Cerebellar nuclear complex (tissue), 1 donor: ENCODE results near the gene RAP2B.
"Not testable (repeated sequence)": the region's sequence is repeated elsewhere in the genome, so short reads cannot be mapped to it uniquely, and the experiment has no call there.

Experiments used
- DNase-seq, 2 experiments: peaks; one replicate each; lab custom pipeline; 2025; lab: John Stamatoyannopoulos, UW

RAP2B gene

DNA sequence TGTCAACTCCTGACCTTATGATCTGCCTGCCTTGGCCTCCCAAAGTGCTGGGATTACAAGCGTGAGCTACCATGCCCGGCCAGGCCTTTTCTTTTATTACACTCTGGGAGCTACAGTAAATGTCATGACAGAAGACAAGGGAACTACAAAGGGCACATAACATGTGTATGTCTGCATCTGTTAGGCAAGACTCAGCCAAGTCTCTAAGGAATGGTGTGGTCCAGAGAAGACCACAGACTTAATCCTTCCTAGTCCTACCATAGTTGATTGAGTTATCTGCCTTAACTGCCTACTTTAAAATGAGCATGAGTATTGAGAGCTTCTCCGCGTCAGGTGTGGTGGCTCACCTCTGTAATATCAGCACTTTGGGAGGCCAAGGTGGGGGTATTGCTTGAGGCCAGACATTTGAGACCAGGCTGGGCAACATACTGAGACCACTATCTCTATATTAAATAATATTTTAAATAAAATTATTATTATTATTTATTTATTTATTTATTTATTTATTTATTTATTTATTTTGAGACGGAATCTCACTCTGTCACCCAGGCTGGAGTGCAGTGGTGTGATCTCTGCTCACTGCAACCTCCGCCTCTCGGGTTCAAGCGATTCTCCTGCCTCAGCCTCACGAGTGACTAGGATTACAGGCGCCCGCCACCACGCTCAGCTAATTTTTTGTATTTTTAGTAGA lies 31.9 kb downstream of the RAP2B start:
- not testable (repeated sequence) for DNase-seq

DNA sequence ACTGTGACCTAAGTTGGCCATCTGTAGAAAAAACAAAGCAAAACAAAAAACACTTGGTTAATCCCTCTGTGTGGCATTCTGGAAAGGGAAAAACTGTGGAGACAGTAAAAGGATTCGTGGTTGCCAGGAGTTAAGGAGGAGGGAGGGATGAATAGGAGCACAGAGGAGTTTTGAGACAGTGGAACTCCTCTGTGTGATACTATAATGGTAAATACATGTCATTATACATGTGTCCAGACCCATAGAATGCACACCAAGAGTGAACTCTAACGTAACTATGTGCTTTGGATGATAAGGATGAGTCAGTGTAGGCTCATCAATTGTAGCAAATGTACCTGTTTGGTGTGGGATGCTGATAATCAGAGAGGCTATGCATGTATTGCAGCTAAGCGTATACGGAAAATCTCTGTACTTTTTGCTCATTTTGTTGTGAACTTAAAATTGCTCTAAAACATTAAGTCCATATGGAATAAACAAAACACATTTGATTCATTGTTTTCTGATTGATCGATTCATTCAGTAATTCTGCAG lies 33.4 kb downstream of the RAP2B start:
- DNase-seq = no peak

DNA sequence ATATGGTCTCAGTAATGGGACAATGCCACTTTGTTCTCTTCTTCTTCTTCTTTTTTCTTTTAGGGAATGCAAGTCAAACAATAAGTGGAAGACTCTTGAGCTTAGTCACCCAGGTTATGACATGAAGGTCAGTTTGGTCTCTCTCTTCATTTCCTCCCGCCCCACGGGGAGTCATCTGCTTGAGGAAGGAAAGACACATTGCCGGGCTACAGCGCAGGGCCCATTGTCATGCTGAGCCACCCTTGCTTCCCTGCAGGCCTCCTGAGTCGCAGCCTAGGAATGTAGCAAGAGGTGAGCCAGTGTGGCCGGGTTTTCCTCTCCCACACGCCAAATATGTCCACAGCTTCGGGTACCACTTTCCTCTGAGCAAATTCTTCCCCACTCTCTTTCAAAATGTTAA lies 47.6 kb downstream of the RAP2B start:
- no peak for DNase-seq

DNA sequence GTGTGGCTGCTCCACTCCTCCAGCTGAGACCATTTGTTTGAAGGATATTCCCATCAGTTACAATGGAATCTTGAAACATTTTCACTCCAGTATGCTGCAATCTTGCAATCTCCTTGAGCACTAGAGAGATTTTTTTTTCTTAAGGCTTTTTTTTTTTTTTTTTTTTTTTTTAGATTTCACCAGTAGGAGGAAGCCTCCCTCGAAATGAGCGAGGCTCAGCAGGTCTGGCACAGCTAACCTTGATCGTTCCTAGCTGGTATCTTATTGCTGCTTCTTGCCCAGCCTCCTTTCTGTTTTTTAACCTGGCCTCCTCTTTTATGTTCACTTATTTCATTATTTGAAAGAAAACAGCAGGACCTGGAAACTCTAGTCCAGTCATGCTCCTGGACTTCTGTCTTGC lies 48.1 kb downstream of the RAP2B start:
- DNase-seq = no peak

DNA sequence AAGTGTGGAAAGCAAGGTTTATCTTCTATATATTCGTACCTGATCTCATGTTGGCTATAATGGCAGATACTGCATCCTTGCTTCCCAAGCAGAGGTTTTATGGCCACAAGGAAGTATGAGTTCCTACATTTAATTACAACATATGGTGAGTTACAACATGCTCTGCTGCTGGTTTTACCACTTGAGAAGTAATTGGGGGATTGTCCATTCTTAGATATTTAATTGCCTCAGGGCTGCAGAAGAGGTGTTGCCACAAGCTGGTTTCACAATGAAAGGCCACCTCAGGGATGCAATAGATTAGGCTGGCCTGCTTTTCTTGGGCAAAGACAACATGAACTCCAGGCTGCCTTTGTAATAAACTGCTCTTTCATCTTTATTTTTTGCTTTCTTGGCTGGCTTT lies 48.6 kb downstream of the RAP2B start:
- no peak for DNase-seq

DNA sequence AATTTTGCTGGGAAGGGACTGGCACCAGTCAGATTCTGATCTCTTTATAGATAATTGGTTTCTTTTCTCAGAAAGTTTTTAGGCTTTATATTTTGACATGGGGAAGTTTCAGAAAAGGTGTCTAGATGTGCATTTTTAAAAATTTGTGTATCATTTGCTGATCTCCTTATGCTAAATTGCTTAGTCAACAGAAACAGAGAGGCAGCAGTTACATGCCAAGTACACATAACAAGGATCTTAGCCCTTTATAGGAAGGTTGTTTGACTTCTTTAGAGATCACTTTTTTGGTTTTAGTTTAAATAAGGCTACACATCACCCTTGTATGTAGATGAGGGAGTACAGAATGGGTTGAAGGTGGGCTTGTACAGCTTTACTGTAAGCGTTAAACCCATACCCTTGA lies 53.5 kb downstream of the RAP2B start:
- DNase-seq = no peak

DNA sequence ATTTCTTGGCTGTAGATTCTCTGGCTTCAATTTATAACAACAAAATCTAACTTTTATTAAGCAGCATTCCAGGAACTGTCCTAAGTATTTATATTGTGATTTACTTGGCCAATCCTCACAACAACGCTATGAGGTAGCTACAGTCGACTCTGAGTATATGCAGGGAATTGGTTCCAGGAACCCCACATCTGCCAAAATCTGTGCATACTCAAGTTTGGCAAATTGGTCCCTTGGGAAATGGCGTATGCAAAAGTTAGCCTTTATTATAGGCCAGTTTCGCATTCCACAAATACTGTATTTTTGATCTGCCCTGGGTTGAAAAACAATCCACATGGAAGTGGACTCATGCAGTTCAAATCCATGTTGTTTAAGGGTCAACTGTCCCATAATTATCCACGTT lies 53.9 kb downstream of the RAP2B start:
- no peak for DNase-seq

DNA sequence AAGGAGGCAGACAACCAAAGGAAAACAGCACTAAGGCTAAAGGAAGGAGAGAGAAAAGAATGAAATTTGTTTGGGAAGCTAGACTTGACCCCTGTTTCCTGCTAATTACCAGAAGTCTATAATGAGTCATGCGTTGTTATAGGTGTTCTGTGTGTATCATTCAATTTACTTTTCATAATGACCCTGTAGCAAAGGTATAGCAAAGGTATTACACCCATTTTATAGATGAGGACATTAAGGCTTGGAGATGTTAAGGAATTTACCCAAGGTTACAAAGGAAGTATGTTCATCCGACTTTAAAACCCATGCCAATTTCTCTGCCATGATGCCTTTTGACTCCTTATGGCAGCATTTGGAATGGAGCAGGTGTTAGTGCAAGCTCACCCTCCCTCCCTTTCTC lies 54.9 kb downstream of the RAP2B start:
- no peak for DNase-seq

DNA sequence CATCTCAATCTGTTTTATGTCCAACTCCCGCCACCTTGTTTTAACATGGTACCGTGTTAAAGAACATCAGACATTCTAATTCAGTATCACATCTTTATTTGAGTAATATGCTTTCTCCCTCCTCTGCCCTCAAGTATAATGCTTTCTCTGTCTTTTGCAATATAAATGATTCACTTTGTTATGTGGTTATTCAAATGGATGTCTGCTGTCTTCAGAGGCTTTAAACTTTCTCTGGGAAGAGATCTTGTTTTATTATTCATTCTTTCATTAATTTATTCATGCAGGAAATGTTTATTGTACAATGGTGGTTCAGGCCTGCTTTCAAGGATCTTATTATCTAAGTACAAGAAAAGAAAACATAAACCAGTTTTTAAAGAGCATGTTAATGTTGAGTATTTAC lies 57.1 kb downstream of the RAP2B start:
- DNase-seq = no peak
